Activated CD4-positive, alpha-beta T cell treated with anti-CD3 and anti-CD28 coated beads, Interleukin-2, amount 50 U/mL, for 48 hours (primary cell): ENCODE measurements around the gene ALDOA.
A peak's percentile ranks its signal among the peaks of the same experiment; 100 is the strongest.

ENCODE experiments used
- DNase-seq, 2 experiments: peaks; one replicate each; pipeline ENCODE4 v3.0.0-alpha.2; 2020

The ALDOA gene

DNA sequence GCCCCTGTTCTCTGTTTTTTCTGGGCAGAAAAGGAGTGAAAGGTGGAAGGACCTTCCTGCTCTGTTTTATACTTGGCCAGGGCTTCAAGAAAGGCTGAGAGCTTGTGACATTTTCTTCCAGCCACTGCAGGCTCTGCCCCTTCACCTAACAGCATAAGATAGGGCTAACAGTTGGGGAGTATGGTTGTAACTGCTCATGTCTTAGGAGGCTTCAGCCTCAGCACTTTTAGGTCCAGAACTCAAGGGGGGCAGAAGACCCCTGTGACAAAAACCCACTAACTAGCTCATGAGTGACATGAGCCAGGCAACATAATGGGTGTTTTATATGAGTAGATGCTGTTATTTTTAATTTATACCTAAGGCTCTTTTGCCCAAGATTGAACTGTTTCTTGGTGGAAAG, 4.9 kb downstream of the ALDOA start:
- no peak for DNase-seq

DNA sequence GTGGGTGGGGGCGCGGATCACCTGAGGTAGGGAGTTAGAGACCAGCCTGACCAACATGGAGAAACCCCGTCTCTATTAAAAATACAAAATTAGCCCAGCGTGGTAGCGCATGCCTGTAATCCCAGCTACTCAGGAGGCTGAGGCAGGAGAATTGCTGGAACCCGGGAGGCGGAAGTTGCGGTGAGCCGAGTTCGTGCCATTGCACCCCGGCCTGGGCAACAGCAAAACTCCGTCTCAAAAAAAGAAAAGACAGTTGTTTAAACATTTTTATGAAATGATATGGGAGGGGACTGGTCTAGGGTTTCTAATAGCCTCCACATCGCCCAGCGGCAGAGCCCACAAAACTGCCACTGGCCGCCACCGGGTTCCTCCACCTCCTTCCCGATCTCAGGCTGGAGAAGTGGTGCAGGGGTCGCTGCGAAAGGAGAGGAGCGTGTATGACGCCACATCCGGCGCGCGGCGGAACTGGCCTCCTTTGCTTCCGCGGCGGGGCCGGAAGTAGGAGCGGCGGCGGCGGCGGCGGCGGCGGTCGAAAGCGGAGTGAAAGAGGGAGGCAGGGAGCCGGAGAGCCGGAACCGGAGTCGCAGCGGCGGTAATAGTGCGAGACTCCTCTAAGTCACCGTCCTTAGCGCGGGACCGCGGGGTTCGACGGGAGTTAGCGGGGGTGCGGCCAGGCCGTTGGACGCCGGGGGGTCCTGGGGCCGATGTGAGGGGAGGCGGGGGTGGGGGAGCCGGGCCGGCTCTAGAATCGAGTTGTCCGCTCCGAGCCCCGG, 10.1 kb downstream of the ALDOA start, which contains the start of gene PPP4C:
Gene PPP4C, plus strand, starts transcription at position 492 of the 773 bp plus-strand sequence. CDS start 384 bp downstream, outside the sequence.
- DNase-seq, result peak; percentile 91 to 92

- DNase-seq, result peak in 1 of 2 experiments; percentile 28
Measured at GRCh38 chr16:30076276-30076791, 10.8 kb downstream of the ALDOA start.

GRCh38 chr16:30077656-30078055, 12.1 kb downstream of the ALDOA start:
- no peak for DNase-seq

- DNase-seq, result no peak
Measured at GRCh38 chr16:30078744-30079143, 13.2 kb downstream of the ALDOA start.

DNA sequence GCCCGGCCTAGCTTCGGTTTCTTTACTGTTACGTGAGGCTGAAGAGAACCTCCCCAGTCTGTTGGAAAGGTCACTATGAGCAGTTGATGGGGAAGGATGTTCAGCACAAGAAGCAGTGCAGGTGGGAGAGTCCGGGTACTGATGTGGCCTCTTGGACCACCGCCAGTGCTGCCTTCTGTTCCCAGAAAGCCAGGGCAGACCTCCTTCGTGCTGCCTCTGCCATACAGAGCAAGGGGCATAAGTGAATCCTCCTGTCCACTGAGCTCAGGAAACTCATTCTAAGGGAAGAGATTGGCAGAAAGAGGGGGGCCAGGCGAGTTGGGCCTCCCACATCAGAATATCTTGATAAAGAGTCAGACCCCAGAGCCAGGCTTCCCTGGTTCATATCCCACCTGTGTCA, 13.9 kb downstream of the ALDOA start:
- no peak for DNase-seq

GRCh38 chr16:30082545-30083090, 17.1 kb downstream of the ALDOA start:
- no peak for DNase-seq

- no peak for DNase-seq
Measured at GRCh38 chr16:30083216-30084055, 17.9 kb downstream of the ALDOA start.

GRCh38 chr16:30084096-30084815, 18.7 kb downstream of the ALDOA start:
- no peak for DNase-seq

GRCh38 chr16:30084816-30085159, 19.2 kb downstream of the ALDOA start:
- DNase-seq, result no peak

- DNase-seq, result no peak
Measured at GRCh38 chr16:30085247-30085646, 19.7 kb downstream of the ALDOA start.

DNA sequence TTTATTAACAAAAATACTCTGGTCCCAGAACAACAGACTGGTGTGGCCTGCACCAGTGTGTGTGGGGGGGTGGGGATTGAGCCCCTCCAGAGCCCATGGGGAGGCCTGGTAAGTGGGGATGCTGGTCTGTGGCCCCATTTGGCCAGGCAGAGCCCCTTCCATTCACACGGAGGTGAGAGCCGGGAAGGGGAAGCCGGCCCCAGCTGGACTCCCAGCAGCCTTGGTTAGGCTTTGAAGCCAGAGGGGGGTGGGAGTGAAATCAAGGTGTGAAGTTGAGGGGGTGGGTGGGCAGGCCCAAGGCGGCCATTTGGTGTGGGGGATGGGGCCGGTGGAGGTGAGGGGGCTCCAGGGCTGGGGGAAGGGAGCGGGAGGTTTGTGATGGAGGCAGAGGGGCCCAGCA, 20.3 kb downstream of the ALDOA start:
- no peak for DNase-seq

DNA sequence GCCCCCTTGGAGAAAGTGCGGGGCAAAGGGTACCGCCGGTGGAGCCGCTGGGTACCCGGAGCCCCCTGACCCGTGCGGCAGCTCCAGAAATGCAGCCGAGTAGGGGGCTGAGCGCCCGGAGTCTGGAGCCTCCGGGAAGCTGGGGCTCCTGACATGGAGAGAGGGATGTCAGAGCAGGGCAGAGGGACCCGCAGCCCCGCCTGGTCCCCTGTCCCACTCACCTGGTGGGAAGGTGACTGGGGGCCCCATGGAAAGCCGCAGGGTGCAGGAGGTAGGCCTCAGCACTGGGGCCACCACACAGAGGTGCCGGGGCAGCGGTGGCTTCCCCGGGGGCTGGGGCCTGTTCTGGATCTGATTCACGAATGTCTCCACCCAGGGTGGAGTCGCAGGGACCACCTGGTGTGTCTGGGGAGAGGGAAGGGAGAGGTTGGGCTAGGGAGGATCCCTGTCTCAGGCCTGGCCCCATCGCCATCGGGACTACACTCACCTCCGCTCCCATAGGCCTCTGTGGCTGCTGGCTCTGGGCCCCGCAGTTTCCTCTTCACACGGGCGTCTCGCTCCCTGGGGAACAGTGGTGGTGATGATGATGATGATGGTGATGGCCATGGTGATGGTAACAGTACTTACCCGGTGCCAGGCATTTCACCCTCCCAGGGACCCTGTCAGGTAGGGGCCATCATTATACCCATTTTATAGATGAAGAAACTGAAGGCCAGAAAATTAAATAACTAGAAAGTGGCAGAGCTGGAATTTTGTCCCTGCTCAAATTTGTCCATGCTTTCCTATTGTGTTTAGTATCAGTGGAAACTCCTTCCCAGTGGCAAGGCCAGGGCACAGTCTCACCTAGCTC, 21.0 kb downstream of the ALDOA start:
- no peak for DNase-seq

DNA sequence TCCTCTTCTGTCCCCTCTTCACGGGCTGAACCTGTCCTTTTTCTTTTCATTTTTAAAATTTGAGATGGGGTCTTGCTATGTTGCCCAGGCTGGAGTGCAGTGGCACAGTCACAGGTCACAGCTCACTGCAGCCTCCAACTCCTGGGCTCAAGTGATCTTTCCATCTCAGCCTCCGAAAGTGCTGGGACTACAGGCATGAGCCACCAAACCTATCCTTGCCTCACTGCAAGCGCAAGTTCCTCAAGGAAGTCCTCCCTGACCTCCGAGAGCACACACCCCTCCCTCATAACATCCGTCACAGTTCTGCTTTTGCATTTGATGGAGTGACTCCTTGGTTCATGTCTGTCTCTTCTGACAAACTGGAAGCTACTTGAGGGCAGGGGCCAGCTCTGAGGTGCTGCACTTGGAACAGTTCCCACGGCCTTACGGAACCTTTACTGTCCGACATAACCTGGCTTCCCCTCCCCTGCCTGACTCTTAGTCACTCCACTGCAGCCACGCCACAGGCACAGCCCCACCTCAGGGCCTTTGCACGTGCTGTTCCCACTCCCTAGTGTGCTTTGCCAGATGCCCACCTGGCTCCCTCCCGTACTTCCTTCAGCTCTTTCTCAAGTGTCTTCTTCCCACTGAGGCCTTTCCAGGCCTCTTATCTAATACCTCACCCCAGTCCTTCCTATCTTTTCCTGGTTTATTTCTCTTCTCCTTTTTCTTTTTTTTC, 21.8 kb downstream of the ALDOA start:
- DNase-seq, result no peak

GRCh38 chr16:30088237-30088831, 22.8 kb downstream of the ALDOA start:
- DNase-seq, result no peak

GRCh38 chr16:30088832-30089624, 23.5 kb downstream of the ALDOA start:
- DNase-seq, result no peak

DNA sequence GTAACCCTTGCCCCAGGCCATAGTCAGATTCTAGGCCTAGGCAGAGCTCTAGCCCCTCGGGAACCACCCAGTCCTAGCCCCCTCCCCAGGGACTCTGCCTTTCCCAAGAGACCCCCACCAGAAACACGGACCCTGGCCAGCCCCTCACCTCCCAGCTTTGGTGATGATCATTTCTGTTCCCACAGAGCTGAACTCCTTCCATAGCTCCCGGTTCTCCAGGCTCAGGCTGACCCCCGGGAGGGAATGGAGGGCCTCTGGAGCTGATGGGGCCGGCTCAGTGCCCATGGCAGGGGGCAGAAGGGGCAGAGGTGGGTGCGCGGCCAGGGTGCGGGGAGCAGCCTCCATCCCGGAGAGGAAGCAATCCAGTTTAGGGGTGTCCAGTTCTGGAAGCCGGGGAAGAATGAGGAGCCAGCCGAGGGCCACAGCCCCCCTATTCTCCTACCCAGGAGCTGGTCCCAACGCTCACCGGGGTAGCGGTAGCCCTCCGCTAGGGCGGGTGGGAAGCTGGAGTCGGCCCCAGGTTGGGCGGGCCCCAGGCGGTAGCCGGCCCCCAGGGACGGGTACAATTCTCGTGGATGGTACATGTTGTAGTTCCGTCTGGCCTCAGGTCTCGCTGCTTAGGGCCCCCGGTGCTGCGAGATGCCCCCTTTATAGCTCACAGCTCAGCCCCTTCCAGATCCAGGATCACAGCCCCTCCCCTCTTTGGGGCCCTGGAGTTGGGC, 25.2 kb downstream of the ALDOA start:
- no peak for DNase-seq

- peak; percentile 92 to 94 for DNase-seq
Measured at GRCh38 chr16:30091474-30092372, 26.2 kb downstream of the ALDOA start, which contains the start of gene TBX6. TSS of gene TBX6 (minus strand) at chr16:30091924. CDS start at chr16:30091193, 731 bp downstream.
